ENCODE results near the gene KPNA5. TPM values are rescaled to one million over a fixed set of nuclear protein-coding genes. Genes with fewer than 3 reads are reported as not detected.
"Not testable (repeated sequence)": the region's sequence is repeated elsewhere in the genome, so short reads cannot be mapped to it uniquely, and the experiment has no call there.

KPNA5 gene
- total RNA-seq, 1 experiment from 2014 or later: 10.5 TPM

GRCh38 chr6:116691154-116691553, 10.1 kb downstream of the KPNA5 start:
- Histone ChIP-seq H4K91ac (ENCODE audit: insufficient read length, low read depth, low read length) (no peak overlapping the region), H3K4ac (ENCODE audit: low read depth, low read length) (no peak overlapping the region), H3K27ac (ENCODE audit: insufficient read length, low read depth, low read length) (no peak overlapping the region), H3K4me2 (ENCODE audit: insufficient read depth, insufficient read length, low read length) (no peak overlapping the region), H2BK5ac (ENCODE audit: insufficient read length, low read length) (no peak overlapping the region), H3K9me3 (ENCODE audit: control insufficient read depth, low read depth, low read length) (no peaks in the 10 kb centered on the region), H3K56ac (ENCODE audit: insufficient read length, low read depth, low read length) (no peak overlapping the region), H2AFZ (ENCODE audit: low read length) (no peak overlapping the region), H3K14ac (ENCODE audit: insufficient read depth, low read length) (no peak overlapping the region), H3T11ph (ENCODE audit: low read length) (no peak overlapping the region), H2BK20ac (ENCODE audit: low read depth, low read length, poor library complexity, severe bottlenecking) (no peak overlapping the region), H3K27me3 (ENCODE audit: insufficient read depth, low read length) (no peaks in the 10 kb centered on the region), H2BK12ac (ENCODE audit: insufficient read length, low read depth, low read length) (no peak overlapping the region), H3K79me2 (ENCODE audit: insufficient read depth, low read length) (peaks cover 2% of the 10 kb centered on the region; the same call in 1 of the 2 replicates), H3K23me2 (ENCODE audit: insufficient read length, low read depth, low read length, poor library complexity, severe bottlenecking) (no peaks in the 10 kb centered on the region), H2AK5ac (ENCODE audit: insufficient read length, low read length) (no peak overlapping the region), H3K79me1 (ENCODE audit: insufficient read depth, low read depth, low read length, poor library complexity, severe bottlenecking) (peaks cover 5% of the 10 kb centered on the region), H2BK15ac (ENCODE audit: low read depth, low read length) (no peak overlapping the region), H4K20me1 (ENCODE audit: control insufficient read depth, insufficient read depth, insufficient read length) (no peaks in the 10 kb centered on the region), H4K5ac (ENCODE audit: insufficient read length, low read depth, low read length) (no peak overlapping the region), H3K4me1 (ENCODE audit: insufficient read depth, low read length) (peaks cover 2% of the 10 kb centered on the region; the same call in 1 of the 2 replicates), H3K23ac (ENCODE audit: insufficient read length, low read depth, low read length) (no peak overlapping the region), H3K9ac (ENCODE audit: extremely low read depth, insufficient read length, low read length) (no peak overlapping the region), H3K18ac (ENCODE audit: insufficient read length, low read depth, low read length) (no peak overlapping the region), H4K8ac (replicated peaks; ENCODE audit: insufficient read length, low read depth, low read length) (no peak overlapping the region), H2BK120ac (ENCODE audit: low read depth, low read length, poor library complexity, severe bottlenecking) (no peak overlapping the region)
- no peak for DNase-seq
- Mint-ChIP-seq H3K4me1 (peaks cover 10 to 11% of the 10 kb centered on the region in 2 experiments), H3K36me3 (ENCODE audit: insufficient read depth in 1 of 3, low read depth in 3 of 3) (peaks cover 13 to 35% (median 34%) of the 10 kb centered on the region in 3 experiments), H3K4me3 (no peak overlapping the region), H3K27ac (peak overlapping the region in 1 of 3 experiments; percentile 17; a peak in 1 of 7 replicates), H3K9me3 (no peaks in the 10 kb centered on the region), H3K27me3 (ENCODE audit: low read depth) (no peaks in the 10 kb centered on the region)
- WGBS (ENCODE audit: extremely low coverage, insufficient read length, low lambda C conversion rate): 100% methylated on average over 1 of the region's 5 CpGs
- no peak for TF ChIP-seq CTCF (conservative IDR thresholded peaks at IDR 0.05)

- not testable (repeated sequence) for H3K4me3 Mint-ChIP-seq; H4K8ac ChIP-seq (replicated peaks; ENCODE audit: insufficient read length, low read depth, low read length); H3K27me3 Mint-ChIP-seq (ENCODE audit: low read depth); H3K27ac Mint-ChIP-seq; H3K79me1 ChIP-seq (ENCODE audit: insufficient read depth, low read depth, low read length, poor library complexity, severe bottlenecking); H3T11ph ChIP-seq (ENCODE audit: low read length); H3K9me3 Mint-ChIP-seq; H3K4ac ChIP-seq (ENCODE audit: low read depth, low read length); H2BK5ac ChIP-seq (ENCODE audit: insufficient read length, low read length); H3K9me3 ChIP-seq (ENCODE audit: control insufficient read depth, low read depth, low read length); H4K5ac ChIP-seq (ENCODE audit: insufficient read length, low read depth, low read length); H3K23me2 ChIP-seq (ENCODE audit: insufficient read length, low read depth, low read length, poor library complexity, severe bottlenecking); H2BK20ac ChIP-seq (ENCODE audit: low read depth, low read length, poor library complexity, severe bottlenecking); H3K56ac ChIP-seq (ENCODE audit: insufficient read length, low read depth, low read length); H3K4me2 ChIP-seq (ENCODE audit: insufficient read depth, insufficient read length, low read length); H2AK5ac ChIP-seq (ENCODE audit: insufficient read length, low read length); H3K79me2 ChIP-seq (ENCODE audit: insufficient read depth, low read length); H2BK120ac ChIP-seq (ENCODE audit: low read depth, low read length, poor library complexity, severe bottlenecking); H2AFZ ChIP-seq (ENCODE audit: low read length); H3K18ac ChIP-seq (ENCODE audit: insufficient read length, low read depth, low read length); H3K4me1 Mint-ChIP-seq; H3K27ac ChIP-seq (ENCODE audit: insufficient read length, low read depth, low read length); H4K20me1 ChIP-seq (ENCODE audit: control insufficient read depth, insufficient read depth, insufficient read length); H2BK15ac ChIP-seq (ENCODE audit: low read depth, low read length); H3K27me3 ChIP-seq (ENCODE audit: insufficient read depth, low read length); H2BK12ac ChIP-seq (ENCODE audit: insufficient read length, low read depth, low read length); H3K9ac ChIP-seq (ENCODE audit: extremely low read depth, insufficient read length, low read length); DNase-seq; H4K91ac ChIP-seq (ENCODE audit: insufficient read length, low read depth, low read length); H3K14ac ChIP-seq (ENCODE audit: insufficient read depth, low read length); H3K23ac ChIP-seq (ENCODE audit: insufficient read length, low read depth, low read length); H3K4me1 ChIP-seq (ENCODE audit: insufficient read depth, low read length)
- peaks cover 13 to 35% (median 35%) of the 10 kb centered on the region in 3 experiments for H3K36me3 Mint-ChIP-seq (ENCODE audit: insufficient read depth in 1 of 3, low read depth in 3 of 3)
- WGBS (ENCODE audit: extremely low coverage, insufficient read length, low lambda C conversion rate): no CpG with 5 or more reads among the region's 4 CpGs
Measured at GRCh38 chr6:116692873-116693272, 11.9 kb downstream of the KPNA5 start.

Measured in H9 (cell line).